Stimulated activated CD8-positive, alpha-beta memory T cell treated with anti-CD3 and anti-CD28 coated beads, Interleukin-12 subunit alpha, Interleukin-12 subunit beta, amount 100 ng/mL, for 24 hours (primary cell): ENCODE results near the gene WASF3.
A peak's percentile ranks its signal among the peaks of the same experiment; 100 is the strongest.

Source experiments
- DNase-seq: peaks from one replicate; pipeline ENCODE4 v3.0.0-alpha.2; 2020; ENCODE audit errors: extremely low read depth

WASF3 gene

DNA sequence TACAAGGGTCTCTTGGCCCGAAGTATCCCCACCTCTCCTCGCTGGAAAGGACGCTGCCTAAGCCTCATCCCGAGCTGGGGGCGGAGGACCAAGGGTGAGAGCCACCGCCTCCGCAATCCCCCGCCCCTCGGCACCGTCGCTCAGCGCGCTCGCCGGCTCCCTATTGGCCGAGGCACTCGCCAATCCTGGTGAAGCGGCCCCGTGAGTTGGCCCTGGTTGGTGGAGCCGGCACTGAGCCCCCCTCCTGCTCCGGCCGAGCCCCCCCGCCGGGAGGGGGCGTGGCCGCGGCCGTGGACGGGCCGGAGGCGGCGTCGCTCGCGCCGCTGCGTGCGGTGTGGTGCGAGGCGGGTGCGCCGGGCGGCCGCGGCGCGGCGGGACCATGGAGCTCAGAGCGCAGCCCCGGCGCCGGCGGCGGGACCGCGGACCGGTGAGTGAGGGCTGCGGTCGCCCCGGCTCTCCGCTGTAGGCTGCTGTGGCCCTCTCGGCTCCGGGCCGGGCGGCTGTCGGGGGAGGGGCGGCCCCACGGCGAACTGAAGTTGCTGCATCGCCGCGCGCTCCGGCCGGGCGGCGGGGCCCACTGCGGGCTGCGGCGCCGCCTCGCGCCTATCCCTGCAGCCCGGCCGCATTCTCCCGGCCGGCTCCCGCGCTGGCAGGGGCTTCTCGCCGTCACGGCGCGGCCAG lies at the start of gene WASF3:
Gene WASF3, plus strand, starts transcription at position 291 of the 681 bp plus-strand sequence. CDS start 84,588 bp downstream, outside the sequence.
- DNase-seq = peak; percentile 9

- no peak for DNase-seq
Measured at GRCh38 chr13:26508885-26509284, 48.6 kb upstream of the WASF3 start.

GRCh38 chr13:26509491-26509890 lies 48.0 kb upstream of the WASF3 start:
- DNase-seq = no peak

- no peak for DNase-seq
Measured at GRCh38 chr13:26513931-26514330, 43.6 kb upstream of the WASF3 start.

DNA sequence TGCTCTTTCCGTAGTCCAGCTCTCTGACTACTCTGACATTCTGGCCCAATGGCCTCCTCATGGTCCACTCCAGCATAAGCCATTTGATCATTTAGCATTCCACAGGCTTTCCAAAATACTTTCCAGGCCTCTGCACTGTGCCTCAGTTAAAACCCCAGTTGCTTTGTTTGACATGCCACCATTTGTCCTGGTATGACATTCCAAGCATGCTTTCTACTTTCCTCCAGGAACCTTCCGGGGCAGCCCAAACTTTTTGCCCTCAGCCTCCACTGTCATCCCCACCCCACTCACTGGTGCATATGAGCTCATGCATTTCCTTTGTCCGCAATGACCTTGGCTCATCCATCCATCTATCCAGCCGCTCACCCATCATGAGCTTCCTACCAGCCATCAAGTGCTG lies 41.8 kb upstream of the WASF3 start:
- no peak for DNase-seq

DNA sequence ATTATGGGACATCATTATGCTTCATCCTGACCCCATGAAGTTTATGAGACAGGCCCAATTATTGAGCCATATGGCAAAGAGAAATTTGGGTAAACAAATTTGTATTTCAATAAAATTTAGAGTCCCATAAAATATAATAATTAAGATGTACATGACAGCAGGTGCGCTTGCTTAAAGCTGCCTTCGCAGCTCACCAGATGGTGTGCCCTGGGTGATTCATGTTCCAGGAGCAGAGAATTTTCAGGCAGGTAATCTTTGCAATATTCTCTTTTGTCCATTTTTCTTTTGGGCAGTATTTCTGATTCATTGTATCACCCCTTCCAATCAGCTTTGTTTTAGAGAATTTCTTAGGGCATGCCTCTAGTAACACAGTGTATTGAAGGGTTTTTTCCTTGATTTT lies 39.5 kb upstream of the WASF3 start:
- DNase-seq = no peak

DNA sequence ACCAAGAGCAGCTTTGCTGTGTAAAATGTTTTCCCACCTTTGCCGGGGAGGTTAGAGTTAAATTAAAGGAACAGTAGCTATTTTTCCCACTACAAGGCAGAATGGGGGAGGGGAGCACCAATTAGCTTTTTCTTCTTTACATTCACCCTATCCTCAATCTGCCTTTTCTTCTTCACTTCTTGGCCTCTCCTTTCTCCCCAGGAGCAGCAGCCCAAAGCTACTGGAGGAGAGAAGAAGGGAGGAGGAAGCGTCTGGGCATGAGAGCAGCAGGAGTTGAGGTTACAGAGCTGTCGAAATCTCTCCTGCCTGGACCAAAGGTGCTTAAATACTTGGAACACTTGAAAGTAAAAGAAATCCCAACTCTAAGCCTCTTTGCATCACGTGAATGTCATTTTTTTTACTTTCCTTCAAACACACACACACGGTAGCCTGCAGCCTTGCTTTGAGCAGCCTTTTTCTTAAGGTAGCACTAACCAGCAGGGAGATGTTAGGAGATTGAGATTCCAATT lies 39.0 kb upstream of the WASF3 start:
- no peak for DNase-seq

- DNase-seq = no peak
Measured at GRCh38 chr13:26522571-26522970, 34.9 kb upstream of the WASF3 start.

DNA sequence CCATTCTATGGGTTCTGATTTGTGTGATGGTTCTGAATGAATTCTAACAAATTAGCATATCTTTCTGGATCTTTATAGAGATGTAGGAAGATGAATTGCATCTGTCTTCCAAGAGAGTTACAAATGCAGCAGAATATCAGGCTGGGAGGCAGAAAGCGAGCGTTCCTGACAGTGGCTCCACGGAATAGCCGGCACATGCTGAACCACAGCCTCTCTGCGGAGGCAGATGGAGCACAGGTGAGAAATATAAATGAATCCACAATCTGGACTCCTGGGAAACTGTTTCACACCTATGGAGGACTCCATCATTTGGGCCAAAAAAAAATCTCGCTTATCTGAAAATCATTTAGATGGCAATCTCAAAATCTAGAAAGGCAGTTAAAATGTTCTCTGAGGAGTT lies 34.5 kb upstream of the WASF3 start:
- DNase-seq = no peak

GRCh38 chr13:26525528-26525927 lies 32.0 kb upstream of the WASF3 start:
- DNase-seq = no peak

DNA sequence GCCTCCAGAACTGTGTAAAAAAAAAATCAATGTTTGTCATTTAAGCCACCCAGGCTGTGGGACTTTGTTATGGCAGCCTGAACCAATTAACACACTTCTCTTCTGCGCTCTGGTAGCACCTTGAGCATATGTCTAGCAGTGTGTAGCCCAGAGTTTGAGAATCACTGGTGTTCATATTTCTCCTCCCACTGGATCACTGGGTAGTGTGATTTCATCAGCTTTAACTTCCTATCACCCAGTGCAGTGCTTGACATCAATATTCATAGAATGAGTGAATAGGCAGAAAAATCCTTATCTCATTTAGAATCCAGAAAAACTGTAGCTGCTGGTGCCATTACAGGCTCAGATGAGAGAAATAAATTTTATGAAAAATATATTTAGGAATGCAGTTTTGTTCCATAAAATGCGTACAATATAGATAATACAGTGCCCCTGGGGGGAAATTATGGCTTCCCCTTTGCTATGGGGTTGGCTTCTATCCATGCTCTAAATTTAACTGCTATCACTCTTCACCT lies 30.7 kb upstream of the WASF3 start:
- DNase-seq = no peak

DNA sequence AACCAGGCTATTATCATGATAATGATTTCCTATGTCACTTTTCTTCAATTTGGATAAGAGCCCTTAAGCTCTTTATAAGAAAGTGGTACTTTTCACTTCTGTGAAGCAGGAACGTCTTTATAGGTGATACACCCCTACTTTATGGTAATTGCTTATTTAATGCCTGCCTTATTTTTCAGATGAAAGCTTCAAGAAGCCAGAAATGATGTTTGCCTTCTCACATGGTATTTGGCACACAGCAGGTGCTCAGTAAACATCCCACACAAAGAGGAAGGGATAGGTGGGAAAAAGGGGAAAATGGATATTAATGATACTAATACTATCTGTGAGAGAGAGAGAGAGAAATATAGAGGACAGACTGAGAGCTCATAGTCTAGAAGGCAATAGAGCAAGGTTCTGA lies 29.0 kb upstream of the WASF3 start:
- DNase-seq = no peak

GRCh38 chr13:26529441-26529840 lies 28.0 kb upstream of the WASF3 start:
- no peak for DNase-seq

GRCh38 chr13:26531742-26532141 lies 25.7 kb upstream of the WASF3 start:
- DNase-seq = no peak

GRCh38 chr13:26534036-26534726 lies 23.3 kb upstream of the WASF3 start:
- no peak for DNase-seq

DNA sequence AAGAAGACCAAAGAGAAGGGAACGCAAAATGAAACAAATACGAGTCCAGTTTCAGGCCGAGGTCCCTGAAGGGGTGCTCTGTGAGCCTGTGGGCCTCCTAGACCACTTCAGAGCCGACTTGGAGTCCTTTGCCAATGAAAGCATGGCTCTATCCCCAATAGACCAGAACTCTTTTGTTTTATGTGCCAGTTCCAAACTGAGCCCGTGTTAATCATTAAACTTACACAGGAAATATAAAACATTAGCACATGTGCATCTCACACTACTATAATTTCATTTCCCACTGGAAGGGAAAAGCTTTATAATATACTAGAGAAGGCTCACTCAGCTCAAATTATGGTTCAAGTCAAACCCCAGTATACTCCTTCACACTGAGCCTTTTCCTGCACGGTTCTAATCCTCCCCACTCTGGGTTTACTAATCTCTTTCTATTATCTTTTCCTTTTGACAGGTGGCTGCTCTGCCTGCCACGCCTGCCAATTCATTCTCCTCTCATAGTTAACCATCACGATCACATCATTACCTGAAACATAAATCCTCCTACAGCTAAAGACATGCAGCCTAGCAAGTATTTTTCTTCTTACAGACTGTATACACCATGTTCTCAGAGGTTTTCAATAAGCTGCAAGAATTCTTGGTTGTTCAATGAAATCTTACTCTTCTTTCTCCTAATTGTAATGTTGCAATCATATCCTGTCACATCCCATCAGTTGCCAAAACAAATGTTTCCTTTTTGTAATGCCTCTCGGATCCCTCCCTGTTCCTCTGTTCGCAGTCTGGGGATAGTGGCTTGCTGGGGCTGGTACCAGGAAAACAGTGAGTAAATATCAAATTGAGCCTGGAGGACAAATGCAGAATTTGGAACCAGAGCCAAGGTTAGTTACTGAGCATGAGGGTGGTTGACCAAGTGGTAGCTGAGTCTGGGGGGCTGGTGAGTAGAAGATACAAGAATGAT lies 18.8 kb upstream of the WASF3 start:
- no peak for DNase-seq

GRCh38 chr13:26539738-26540292 lies 17.7 kb upstream of the WASF3 start:
- no peak for DNase-seq

DNA sequence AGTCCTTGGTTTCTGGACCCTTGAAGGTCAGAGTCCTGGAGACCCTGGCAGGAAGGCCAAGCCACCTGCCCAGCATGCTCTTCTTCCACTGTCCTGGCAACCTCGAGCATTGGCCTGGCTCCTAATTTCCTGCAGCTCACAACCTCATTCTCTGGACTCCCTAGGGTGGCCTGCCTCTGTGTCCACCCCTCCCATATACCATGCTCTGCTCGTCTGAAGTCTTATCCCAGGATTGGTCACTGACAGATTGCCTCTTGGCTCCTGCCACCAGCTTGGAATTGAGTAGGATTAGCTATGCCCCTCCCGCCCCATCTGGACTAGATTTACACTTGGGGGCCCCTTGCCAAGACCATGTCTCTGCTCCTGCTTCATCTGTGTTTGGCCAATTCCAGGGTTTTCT lies 17.1 kb upstream of the WASF3 start:
- no peak for DNase-seq

- DNase-seq = no peak
Measured at GRCh38 chr13:26541041-26541440, 16.4 kb upstream of the WASF3 start.

DNA sequence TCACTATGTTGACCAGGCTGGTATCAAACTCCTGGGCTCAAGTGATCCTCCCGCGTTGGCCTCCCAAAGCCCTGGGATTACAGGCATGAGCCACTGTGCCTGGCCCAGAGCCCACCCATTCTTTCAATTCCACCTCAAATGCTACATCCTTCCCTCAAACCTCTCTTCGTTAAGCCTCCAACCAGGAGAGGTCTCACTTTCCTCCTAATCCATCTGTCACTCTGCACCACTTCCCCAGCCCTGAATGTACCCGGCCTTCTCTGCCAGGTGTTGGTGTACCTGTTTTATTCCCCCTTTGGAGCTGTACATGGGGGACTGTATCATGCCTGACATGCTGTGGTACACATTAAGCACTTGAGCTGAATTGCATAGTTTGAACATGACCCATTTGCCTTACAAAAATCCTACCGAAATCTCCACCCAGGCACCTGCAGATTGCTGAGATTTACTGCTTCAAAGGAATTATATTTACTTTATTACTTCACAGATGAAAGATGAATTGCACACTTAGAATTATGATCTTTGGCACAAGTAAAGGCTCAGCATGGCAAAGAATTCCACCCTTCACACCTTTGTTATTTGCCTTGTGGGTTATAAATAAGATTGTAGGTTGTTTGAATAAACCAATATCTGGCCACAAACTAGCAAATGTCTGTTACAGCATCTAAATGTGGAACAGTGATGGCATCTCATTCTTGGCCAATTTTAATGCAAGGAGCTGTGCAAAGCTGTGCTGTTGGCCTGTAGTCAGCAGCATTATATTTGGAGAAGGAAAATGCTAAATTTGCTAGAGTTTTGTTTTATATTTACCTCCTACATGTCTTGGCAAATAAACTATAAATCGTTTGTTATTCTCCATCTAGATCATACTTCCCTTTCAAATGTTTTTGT lies 15.6 kb upstream of the WASF3 start:
- DNase-seq = no peak

DNA sequence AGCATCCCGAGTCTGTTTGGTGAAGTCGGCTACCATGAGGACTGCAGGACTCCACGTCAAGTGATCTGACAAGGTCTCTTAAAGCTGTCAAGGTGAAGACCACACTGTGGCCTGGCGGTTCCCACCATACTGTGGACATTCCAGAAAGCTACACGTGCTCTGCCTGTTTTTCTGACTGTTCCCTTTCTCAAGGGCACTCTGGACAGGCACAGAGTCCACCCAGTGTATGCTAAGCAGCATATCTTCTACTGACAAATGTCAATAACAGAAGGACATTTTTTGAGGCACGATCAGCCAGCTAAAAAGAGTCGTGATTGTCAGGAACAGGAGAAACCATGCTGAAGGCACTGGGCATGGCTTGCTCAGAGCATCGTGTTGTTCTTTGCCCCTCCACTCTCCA lies 12.8 kb upstream of the WASF3 start:
- no peak for DNase-seq
